Left colon (tissue), 2 donors: ENCODE measurements around the gene JCHAIN. TPM values are rescaled to one million over a fixed set of nuclear protein-coding genes. Genes with fewer than 3 reads are reported as not detected.
"Not testable (repeated sequence)": the region's sequence is repeated elsewhere in the genome, so short reads cannot be mapped to it uniquely, and the experiment has no call there.

ENCODE experiments used
- ATAC-seq: fragments of 200-7000 bp; cut with Tn5 transposase; one replicate; pipeline ENCODE4 v1.9.1; 2020; ENCODE audit warnings: mild to moderate bottlenecking, moderate library complexity
- DNase-seq, 2 donors: peaks; one replicate each; pipeline ENCODE4 v3.0.0-alpha.2; 2020
- intact Hi-C, 2 donors: fragments of 100-400 bp; cut with DNase I in 1 of 2; cut with micrococcal nuclease in 1 of 2; formaldehyde crosslinking; loops; one replicate each; pipeline versions ENCODE4 v1.11.2 to v1.14.0; 2022; cut with DNase I, micrococcal nuclease
- total RNA-seq, 2 donors: library from RNA; stranded (reverse); fragmentation: NEBNext Ultra II Directional; extraction: Animal tissue kit (Norgen Biotek cat#: 25700); gene quantifications; one replicate each; pipeline ENCODE4 v1.2.1, GENCODE V29; 2021
- donor health status: DM: no; HTN: no; CAD: no.
- donor health status: DM: yes; HTN: yes; CAD: no.

Gene JCHAIN
- total RNA-seq, 2 donors from 2014 or later, result 114 to 909 TPM

DNA sequence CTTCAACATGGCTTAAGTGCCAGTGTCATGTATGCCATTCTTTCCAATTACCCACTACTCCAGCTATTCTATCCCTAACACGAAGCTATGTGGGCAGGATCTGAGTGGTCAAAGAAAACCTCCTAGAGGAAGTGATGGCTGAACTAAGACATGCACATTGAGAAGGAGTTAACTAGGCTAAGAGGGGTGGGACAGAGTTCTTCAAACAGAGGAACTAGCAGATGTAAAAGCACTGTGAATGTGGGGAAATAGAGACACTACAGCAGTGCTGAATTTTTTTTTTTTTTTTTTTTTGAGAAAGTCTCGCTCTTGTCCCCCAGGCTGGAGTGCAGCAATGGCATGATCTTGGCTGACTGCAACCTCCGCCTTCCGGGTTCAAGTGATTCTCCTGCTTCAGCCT is 6.2 kb downstream of the JCHAIN start:
- ATAC-seq (no peak), DNase-seq (no peak)
- intact Hi-C loops, result no loop called here

DNA sequence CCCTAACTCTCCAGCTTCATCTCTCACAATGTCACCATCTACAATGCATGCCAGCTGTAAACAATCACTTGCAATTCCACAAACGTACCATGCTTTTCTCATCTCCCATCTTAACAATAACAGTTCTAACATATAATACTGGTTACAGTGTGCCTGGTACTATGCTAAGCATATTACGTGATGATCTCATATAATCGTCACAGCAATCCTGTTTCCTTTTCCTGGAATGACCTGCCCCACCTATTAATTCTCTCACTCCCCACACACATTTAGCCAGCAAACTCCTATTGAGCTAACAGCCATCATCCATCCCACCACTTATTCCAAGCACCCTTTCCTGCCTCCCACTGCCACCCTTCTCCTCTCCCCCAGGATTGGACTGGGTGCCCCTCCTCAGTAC is 7.9 kb downstream of the JCHAIN start:
- DNase-seq (no peak), ATAC-seq (no peak)
- intact Hi-C loops, result no loop called here

DNA sequence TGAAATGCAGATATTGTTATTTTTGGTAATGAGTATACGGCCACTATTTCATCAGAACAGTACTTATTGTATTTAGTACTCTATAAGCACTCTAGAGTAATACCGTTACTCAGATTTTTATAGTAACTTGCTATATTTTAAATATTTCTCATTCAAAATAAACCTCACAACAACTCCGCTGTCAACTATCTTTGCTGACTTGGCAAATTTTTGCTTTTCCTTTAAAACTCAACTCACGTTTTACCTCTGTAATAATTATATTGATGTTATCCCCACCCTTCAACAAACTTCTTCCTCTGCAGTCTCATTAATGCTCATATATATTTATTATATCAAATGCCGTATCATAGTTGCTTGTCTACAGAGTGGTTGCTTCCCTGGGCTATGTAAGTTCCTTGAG is 9.0 kb downstream of the JCHAIN start:
- intact Hi-C loops, result no loop called here
- ATAC-seq (no peak), DNase-seq (no peak)

DNA sequence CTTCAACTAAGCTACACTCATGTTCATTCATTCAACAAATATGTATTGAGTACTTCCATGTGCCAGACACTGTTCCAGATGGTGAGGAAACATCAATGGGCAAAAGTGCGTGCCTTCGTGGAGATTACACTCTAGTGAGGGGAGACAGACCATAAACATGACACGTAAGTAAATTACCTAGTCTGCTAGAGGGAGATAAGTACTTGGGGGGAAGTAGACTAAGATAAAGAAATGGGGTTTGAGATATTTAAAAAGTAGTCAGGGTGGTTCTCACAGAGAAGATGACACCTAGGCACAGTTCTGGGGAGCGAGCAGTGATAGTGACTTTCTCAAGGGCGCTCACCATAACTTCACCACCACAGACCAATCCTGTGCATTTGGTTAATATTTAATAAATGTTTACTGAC is 11.7 kb downstream of the JCHAIN start:
- ATAC-seq (no peak), DNase-seq (no peak)
- intact Hi-C loops, result loop anchor here in 1 of 2 donors (5.0 kb wide), 1 partner anchor 353 kb away; no protein-coding TSS in a partner anchor

DNA sequence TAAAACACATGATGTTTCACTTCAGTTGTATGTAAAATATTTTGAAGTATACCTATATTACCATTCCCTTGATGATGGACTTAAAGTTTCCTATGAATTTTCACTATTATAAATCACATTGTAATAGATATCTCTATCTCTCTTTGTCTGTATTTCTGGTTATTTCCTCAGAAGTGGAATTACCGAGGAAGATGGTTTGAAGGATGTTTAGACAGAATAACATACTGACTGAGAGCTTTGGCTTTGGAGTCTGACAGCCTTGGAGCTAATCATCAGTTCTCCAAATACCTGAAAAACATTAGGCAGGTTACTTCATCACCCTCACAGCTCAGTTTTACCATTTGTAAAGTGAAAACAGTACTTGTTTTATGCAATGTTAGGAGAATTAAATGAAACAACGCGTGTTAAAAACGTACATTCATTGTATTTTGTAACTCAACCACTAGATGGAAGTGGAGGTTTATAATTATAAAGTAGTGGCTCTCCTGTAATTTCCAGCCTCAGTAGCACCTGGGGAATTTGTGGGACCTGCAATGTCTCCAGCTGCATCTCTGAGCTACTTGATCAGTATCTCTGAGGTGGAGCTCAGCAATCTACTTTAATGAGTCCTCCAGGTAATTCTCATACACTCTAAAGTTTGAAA is 14.3 kb downstream of the JCHAIN start:
- DNase-seq, result no peak
- intact Hi-C loops, result loop anchor here in 1 of 2 donors (5.0 kb wide), 1 partner anchor 355 kb away; no protein-coding TSS in a partner anchor
- peak; percentile 64 for ATAC-seq

DNA sequence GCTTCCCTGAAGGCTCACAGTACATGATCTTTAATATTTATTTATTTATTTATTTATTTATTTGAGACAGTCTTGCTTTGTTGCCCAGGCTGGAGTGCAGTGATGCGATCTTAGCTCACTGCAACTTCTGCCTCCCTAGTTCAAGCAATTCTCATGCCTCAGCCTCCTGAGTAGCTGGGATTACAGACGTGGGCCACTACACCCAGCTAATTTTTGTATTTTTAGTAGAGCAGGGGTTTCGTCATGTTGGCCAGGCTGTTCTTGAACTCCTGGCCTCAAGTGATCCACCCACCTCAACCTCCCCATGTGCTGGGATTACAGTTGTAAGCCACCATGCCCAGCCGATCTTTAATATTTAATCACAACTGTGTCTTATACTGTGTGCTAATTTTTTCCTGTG is 15.6 kb downstream of the JCHAIN start:
- intact Hi-C loops, result loop anchor here in 1 of 2 donors (5.0 kb wide), 1 partner anchor 357 kb away; no protein-coding TSS in a partner anchor
- not testable (repeated sequence) for ATAC-seq, DNase-seq

DNA sequence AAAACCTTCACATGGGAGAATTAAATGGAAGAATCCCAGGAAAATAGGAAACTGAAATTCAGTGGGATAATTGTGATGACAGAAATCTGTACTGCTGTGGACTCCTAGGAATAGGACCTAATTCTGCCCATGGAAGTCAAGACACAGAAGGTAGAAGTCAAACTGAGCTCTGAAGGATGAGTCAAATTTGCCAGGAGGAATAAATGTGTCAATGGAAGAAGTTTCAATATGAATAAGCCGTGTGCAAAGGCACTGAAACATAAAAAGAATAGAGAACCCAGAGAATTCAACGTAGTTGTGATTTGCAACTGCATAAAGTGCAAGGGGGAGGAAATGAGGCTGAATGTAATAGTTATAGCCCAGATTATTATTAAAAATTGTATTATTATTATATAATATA is 26.1 kb downstream of the JCHAIN start:
- intact Hi-C loops, result no loop called here

DNA sequence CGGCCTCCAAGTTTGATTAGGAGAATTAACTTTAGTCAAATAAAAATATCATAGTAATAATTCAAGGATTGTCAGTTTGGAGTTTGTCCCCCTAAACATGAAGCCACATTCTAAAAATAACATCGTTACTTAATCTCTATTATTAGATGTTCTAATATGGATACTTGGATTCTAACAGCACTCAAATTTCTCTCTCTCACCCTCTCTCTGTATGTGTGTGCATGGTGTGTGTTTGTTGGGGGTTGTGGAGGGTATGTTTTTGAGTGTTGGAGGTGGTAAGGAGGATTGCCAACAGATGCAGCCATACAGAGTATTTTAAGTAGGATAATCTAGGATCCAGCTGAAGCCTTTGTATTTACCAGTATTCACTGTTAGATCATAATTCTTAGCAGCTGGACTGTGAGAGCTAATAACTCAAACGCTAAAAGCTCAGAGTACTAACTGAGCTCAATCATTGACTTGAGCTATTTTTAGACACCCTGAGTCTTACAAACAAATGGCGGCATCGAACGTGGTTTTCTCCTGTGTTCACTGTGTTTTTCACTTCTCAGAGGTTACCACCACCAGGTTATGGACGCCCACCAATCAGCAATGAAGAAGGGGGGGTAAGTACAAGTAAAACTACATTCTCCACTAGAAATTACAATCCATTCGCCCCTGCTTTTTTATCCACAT is 28.9 kb downstream of the JCHAIN start:
- DNase-seq (no peak), ATAC-seq (no peak)
- intact Hi-C loops, result no loop called here

More for the DNA sequence above, 26.1 kb downstream of the JCHAIN start:
- ATAC-seq (no peak), DNase-seq (no peak)

DNA sequence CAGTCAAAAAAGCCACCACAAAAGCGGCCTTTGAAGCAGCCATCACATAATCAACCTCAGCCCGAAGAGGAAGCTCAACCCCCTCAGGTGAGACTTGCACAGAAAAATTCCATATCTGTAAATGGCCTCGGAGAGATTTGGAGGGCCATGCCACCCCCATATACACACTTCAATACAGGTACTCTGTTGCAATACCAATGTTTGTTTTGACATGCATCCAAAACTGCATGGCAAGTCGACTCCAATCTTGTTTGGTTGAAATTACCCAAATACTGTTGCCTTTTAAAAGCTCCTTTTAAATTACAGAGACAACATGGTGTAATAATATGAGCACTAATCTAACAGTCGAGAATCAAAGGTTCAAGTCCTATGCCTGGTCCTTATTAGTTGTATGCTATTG is 31.8 kb downstream of the JCHAIN start:
- intact Hi-C loops, result no loop called here
- DNase-seq (no peak), ATAC-seq (no peak)

DNA sequence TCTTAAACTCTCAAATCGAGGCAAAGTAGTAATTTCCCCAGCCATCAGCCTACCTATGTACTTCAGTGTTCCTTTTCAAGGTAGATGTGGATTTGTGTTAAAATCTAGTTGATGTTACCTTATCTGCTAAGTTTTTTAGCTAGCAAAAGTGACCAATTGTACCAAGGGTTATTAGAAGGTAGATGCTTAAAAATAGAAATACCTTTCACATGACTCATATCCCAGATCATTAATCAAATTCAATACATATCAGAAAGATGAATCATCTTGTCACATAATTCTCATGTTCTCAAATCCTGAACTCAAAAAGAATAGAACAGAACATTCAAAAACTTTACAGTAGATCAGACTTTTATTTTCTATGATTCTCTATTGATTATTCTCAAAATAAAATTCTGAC is 34.3 kb downstream of the JCHAIN start:
- ATAC-seq (no peak), DNase-seq (no peak)
- intact Hi-C loops, result no loop called here

DNA sequence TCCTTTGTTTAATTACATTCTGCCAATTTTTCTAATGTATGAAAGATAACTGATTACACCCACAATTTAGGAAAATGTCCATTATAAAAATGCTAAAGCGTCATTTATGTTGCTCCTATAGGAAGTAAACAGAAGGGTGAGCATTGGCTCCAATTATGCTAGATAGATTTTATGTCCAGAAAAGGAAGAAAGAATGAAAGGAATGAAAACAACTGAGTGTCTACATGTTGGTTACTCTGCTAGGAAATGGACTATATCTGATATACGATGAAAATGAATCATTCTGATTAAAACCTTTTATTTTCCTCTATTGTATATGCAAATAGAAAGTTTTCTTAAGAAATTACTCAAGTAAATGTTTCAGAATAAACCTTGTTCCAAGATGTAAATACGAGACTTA is 36.1 kb downstream of the JCHAIN start:
- DNase-seq (no peak), ATAC-seq (no peak)
- intact Hi-C loops, result no loop called here

DNA sequence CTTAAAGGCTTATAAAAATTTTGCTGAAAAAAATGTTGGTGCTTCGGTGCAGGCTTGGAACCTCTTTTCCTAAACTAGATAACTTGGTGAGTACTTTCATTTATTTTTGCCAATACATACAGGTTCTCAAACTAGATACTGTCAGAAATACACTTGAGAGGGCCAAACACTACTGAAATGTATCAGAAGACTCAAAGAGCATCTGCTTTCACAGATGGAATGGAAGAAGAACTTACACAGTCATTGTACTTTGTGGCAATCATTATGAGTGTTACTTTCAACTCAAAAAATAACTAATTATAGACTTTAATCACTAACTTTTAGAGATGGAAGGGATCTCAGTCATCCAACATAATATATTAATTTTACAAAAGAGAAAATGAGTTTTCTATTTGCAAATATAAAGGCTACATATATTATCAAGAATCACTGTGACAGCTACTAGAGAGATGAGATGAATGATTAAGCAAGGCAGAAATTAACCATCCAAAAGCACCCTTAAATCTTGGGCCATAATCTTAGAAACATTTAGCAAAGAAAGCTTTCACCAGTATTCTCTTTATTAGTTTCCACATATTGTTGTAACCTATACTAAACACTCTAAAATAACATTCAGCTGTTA is 36.7 kb downstream of the JCHAIN start:
- DNase-seq, result no peak
- intact Hi-C loops, result no loop called here
- no peak for ATAC-seq

DNA sequence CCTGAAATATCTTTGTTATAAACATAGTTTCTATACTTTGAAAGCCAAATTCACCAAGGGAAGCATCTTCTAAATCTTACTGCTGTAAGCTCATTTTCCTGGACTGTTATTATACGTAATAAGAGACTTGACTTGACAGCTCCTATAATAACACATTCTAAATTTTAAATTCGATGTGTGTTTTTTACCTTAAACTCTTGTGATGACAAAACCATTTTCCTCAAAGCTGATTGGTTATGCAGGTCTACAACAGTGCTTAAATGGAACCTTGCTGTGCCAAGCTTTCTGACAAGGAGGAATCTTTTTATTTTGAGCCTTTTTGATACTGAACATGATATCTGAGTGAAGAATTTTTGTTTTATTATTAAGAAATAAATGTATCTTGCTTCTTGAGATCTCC is 37.9 kb downstream of the JCHAIN start, which contains the start of gene ENAM:
Gene ENAM (plus strand): TSS at position 301 of the 400 bp plus-strand sequence. CDS start 757 bp downstream, outside the sequence.
- ATAC-seq (no peak), DNase-seq (no peak)
- intact Hi-C loops, result no loop called here

DNA sequence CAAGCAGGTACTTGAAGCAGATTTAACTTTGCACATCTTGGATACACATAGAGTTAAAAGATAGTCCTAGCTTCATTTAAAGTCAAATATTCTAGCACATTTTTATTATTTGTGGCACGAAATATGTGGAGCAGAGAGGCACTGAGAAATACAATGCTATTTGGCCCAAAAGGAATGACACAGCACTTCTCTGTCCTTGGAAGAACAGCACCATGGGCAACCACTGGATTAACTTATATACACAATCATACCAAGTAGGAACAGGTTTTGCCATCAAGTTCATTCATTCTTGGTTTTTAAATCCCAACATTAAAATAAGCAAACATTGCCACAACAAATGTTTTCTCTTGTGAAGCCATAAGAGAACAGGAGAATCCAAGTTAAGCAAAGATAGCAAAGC is 38.7 kb downstream of the JCHAIN start:
- ATAC-seq (no peak), DNase-seq (no peak)
- intact Hi-C loops, result no loop called here

DNA sequence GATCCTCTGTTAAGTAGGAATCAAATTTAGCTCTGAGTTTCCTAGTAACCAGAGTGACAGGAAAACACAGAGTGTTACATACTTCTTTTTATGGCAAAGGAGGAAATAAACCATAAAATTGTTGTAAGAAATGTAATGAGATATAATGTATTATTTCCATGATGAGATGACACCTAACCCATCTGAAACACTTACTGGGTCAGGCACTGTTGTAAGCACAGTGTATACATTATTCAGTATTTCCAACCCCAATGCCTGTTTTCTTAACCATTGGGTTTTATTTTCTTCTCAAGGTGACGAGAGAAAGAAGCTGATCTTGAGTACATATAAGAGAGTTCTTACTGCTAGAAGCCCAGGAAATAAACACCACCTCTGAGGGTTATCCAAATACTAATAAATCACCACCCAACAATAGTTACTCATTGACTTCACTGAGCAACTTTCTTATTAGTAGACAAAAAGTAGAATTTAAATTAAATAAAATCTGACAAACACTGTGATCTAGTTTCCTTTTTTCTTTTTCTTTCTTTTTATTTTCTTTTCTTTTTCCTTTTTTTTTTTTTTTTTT is 42.0 kb downstream of the JCHAIN start:
- intact Hi-C loops, result no loop called here
- ATAC-seq (peak; percentile 49), DNase-seq (no peak)

DNA sequence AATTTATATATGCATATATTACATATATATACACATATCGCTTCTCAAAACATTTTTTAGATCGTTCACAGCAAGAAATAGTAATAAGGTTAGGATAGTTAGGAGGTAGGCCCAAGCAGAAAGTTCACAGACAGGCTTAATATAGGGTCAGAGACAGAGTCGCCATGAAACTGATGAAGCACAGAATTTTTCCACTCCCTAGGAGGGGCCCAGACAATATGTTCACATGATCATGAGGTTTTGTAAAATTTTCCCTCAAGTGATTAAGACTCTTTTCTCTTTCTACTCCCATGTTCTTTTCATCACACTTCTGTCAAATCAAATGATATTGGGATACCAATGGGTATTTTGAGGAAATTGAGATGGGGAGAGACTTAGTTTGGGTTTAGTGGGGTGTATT is 43.0 kb downstream of the JCHAIN start:
- ATAC-seq (no peak), DNase-seq (no peak)
- intact Hi-C loops, result no loop called here

DNA sequence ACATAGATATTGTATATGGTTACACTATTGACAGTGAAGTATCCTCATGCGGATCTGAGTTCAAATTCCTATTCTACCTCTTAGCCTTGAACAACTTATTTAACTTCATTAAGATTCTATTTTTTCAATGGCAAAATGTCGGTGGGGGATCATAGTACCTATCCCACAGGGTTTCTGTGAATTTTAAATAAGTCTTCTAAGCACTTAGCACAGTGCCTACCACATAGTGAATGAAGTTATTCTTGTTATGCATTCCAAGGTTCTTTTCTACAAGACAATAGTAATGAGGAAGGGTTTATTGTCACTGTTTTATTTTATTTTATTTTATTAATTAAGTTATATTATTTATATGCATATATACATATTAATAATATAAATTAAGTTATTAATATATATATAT is 46.5 kb downstream of the JCHAIN start:
- DNase-seq (no peak), ATAC-seq (no peak)
- intact Hi-C loops, result no loop called here

DNA sequence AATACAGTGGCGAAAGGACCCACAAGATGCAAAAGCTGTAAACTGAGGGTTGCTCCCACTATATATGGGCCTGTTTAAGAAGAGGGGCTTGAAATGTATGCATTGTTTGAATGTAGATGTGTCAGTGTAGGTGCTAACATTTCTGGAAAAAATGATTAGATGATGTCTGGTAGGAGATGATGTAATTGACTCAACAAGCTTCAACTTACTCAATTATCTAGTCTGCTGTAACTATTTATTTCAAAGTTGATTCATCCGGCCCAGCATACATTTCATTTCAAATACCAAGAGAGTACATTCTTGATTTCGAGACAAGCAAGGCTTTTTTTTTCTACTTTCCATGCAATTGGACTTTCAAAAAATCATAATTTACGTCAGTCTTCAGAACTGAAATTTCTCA is 47.0 kb downstream of the JCHAIN start:
- intact Hi-C loops, result no loop called here
- DNase-seq (no peak), ATAC-seq (no peak)

DNA sequence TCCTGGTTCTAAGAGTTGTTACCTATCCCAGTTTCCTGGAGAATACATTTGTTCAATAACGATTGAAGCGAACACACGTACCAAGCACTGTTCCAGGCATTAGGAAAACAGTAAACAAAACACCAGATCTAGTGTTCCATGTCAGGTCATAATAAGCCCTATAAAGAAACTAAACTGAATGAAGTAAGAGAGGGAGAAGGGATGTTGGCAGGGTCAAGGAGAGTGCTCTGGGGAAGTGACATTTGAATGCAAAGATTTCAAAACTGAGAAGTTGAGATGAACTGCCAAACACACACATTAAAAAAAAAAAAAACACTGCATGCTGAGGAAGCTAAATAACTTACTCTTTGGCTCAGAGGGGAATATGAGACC is 52.1 kb downstream of the JCHAIN start:
- ATAC-seq, result no peak
- intact Hi-C loops, result no loop called here
- no peak for DNase-seq
